HepG2 (cell line): ENCODE data around the gene MT1A. TPM values are rescaled to one million over a fixed set of nuclear protein-coding genes. Genes with fewer than 3 reads are reported as not detected.

ENCODE experiments used
- BORCS8-MEF2B ChIP-seq: sonication (generic); formaldehyde crosslinking; IDR thresholded peaks from 2 replicates; pipeline ENCODE4 v1.8.0; 2022; ENCODE audit warnings: mild to moderate bottlenecking, missing genetic modification reagents
- GATAD2A ChIP-seq: IDR thresholded peaks from 2 replicates; pipeline ENCODE4 v1.6.1; 2016
- HNF4A ChIP-seq: sonication (generic); formaldehyde crosslinking; IDR thresholded peaks from 2 replicates; pipeline ENCODE4 v1.4.0; 2020; ENCODE audit warnings: missing genetic modification reagents
- KLF11 ChIP-seq: IDR thresholded peaks from 2 replicates; pipeline ENCODE4 v1.6.1; 2016; ENCODE audit warnings: missing compliant biosample characterization
- MEF2D ChIP-seq: sonication (generic); formaldehyde crosslinking; IDR thresholded peaks from 2 replicates; pipeline ENCODE4 v1.5.1; 2020; ENCODE audit warnings: mild to moderate bottlenecking, missing genetic modification reagents
- NBN ChIP-seq: fragments of 450-650 bp; conservative IDR thresholded peaks from 2 replicates; pipeline ENCODE4 v1.6.1; 2017
- NR2F1 ChIP-seq, 2 experiments: fragments of 450-650 bp in 1 of 2; formaldehyde crosslinking in 1 of 2; IDR thresholded peaks; 2 replicates each; pipeline versions ENCODE4 v1.5.0 to v1.6.1; 2016 to 2020; ENCODE audit warnings: mild to moderate bottlenecking in 1 of 2, missing compliant biosample characterization in 1 of 2, missing genetic modification reagents in 1 of 2, moderate library complexity in 1 of 2
- NR2F6 ChIP-seq, 2 experiments: IDR thresholded peaks; 2 replicates each; pipeline ENCODE4 v1.6.1; 2016; ENCODE audit warnings: antibody characterized with exemption in 1 of 2, mild to moderate bottlenecking in 1 of 2
- RXRA ChIP-seq: sonication (generic); formaldehyde crosslinking; IDR thresholded peaks from 2 replicates; pipeline ENCODE4 v1.5.1; 2020; ENCODE audit warnings: missing genetic modification reagents
- TEAD3 ChIP-seq: optimal IDR thresholded peaks from 2 replicates; pipeline ENCODE3; 2016; ENCODE audit warnings: borderline replicate concordance
- ZBTB21 ChIP-seq: sonication (generic); formaldehyde crosslinking; IDR thresholded peaks from 2 replicates; pipeline ENCODE4 v1.4.0; 2020; ENCODE audit warnings: missing genetic modification reagents
- ZMAT3 ChIP-seq: sonication (generic); formaldehyde crosslinking; conservative IDR thresholded peaks from 2 replicates; pipeline ENCODE4 v1.7.0; 2021; ENCODE audit warnings: missing genetic modification reagents
- polyA plus RNA-seq, 8 experiments: library from polyadenylated mRNA; depleted of rRNA in 3 of 8; stranded (reverse) in 7 of 8; unstranded in 1 of 8; fragments of >200 nt; fragmentation: Illumina TruSeq in 4 of 8; extraction: Trizol in 4 of 8; gene quantifications; 2 replicates each; pipeline versions ENCODE4 v1.2.1 to v1.2.3, GENCODE V29; 2011 to 2016; ENCODE audit warnings: low read depth in 4 of 8, missing spikeins in 1 of 8, mixed read lengths in 1 of 8; ENCODE audit not compliant: insufficient read depth in 1 of 8
- total RNA-seq, 5 experiments: library from RNA; depleted of rRNA; stranded (reverse); fragments of >200 nt; fragmentation: Illumina TruSeq; extraction: Trizol; gene quantifications; 2 replicates each; pipeline ENCODE4 v1.2.3, GENCODE V29; 2016; ENCODE audit warnings: low read depth in 1 of 5
- TF ChIP-seq, protein P1 (sequence below): sonication (generic); formaldehyde crosslinking; IDR thresholded peaks from 2 replicates; pipeline ENCODE4 v1.5.0; 2020; ENCODE audit warnings: missing genetic modification reagents
- TF ChIP-seq, protein P2 (sequence below): sonication (generic); IDR thresholded peaks from 2 replicates; pipeline ENCODE4 v1.6.1; 2016; ENCODE audit warnings: low read depth, borderline replicate concordance
- TF ChIP-seq, protein P3 (sequence below): sonication (generic); formaldehyde crosslinking; IDR thresholded peaks from 2 replicates; pipeline ENCODE4 v1.5.1; 2020; ENCODE audit warnings: mild to moderate bottlenecking, missing genetic modification reagents, moderate library complexity
- TF ChIP-seq, protein P4 (sequence below): sonication (generic); formaldehyde crosslinking; IDR thresholded peaks from 2 replicates; pipeline ENCODE4 v1.4.0; 2020; ENCODE audit warnings: missing genetic modification reagents
- TF ChIP-seq, protein P5 (sequence below): sonication (generic); formaldehyde crosslinking; IDR thresholded peaks from 2 replicates; pipeline ENCODE4 v1.4.0; 2020; ENCODE audit warnings: missing genetic modification reagents

The MT1A gene
- total and polyA plus RNA-seq, 2 of the 13 experiments (the other 11 are each of a cell fraction or from before 2014, with no cell fraction given) = 8.3 to 10.4 TPM

DNA sequence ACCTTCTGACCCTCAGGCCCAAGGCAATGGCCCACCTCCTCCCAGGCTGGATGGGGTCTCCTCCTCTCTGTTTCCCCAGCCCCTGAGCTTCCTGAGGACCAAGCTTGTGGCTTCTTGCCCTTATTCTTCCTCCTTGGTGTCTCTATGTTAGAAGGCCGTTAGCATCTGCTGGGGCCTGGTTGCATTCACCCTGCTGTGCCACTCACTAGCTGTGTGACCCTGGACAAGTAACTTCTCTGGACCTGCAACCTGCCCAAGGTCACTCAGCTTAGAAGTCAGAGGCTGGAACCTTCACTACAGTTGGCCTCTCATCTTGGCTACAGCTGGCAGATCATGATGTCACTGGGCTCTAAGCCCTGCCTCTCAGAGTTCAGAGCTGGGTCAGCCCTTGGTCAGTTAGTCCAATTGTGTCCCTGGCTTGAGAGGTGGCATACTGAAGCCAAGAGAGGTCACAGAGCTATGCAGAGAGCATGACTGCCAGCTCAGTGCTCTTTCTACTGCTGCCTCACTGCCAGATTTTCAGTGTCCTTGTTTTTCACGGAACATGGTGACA, 27.1 kb upstream of the MT1A start (continued):
- TF ChIP-seq, protein P1, sequence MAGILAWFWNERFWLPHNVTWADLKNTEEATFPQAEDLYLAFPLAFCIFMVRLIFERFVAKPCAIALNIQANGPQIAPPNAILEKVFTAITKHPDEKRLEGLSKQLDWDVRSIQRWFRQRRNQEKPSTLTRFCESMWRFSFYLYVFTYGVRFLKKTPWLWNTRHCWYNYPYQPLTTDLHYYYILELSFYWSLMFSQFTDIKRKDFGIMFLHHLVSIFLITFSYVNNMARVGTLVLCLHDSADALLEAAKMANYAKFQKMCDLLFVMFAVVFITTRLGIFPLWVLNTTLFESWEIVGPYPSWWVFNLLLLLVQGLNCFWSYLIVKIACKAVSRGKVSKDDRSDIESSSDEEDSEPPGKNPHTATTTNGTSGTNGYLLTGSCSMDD = no peak
- TF ChIP-seq, protein P2, sequence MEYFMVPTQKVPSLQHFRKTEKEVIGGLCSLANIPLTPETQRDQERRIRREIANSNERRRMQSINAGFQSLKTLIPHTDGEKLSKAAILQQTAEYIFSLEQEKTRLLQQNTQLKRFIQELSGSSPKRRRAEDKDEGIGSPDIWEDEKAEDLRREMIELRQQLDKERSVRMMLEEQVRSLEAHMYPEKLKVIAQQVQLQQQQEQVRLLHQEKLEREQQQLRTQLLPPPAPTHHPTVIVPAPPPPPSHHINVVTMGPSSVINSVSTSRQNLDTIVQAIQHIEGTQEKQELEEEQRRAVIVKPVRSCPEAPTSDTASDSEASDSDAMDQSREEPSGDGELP = peak; percentile 89
- TF ChIP-seq, protein P3, sequence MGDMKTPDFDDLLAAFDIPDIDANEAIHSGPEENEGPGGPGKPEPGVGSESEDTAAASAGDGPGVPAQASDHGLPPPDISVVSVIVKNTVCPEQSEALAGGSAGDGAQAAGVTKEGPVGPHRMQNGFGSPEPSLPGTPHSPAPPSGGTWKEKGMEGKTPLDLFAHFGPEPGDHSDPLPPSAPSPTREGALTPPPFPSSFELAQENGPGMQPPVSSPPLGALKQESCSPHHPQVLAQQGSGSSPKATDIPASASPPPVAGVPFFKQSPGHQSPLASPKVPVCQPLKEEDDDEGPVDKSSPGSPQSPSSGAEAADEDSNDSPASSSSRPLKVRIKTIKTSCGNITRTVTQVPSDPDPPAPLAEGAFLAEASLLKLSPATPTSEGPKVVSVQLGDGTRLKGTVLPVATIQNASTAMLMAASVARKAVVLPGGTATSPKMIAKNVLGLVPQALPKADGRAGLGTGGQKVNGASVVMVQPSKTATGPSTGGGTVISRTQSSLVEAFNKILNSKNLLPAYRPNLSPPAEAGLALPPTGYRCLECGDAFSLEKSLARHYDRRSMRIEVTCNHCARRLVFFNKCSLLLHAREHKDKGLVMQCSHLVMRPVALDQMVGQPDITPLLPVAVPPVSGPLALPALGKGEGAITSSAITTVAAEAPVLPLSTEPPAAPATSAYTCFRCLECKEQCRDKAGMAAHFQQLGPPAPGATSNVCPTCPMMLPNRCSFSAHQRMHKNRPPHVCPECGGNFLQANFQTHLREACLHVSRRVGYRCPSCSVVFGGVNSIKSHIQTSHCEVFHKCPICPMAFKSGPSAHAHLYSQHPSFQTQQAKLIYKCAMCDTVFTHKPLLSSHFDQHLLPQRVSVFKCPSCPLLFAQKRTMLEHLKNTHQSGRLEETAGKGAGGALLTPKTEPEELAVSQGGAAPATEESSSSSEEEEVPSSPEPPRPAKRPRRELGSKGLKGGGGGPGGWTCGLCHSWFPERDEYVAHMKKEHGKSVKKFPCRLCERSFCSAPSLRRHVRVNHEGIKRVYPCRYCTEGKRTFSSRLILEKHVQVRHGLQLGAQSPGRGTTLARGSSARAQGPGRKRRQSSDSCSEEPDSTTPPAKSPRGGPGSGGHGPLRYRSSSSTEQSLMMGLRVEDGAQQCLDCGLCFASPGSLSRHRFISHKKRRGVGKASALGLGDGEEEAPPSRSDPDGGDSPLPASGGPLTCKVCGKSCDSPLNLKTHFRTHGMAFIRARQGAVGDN (CRISPR knock-in tag) = peak; percentile 0; the same call in 1 of the 2 replicates
- TF ChIP-seq RXRA (CRISPR knock-in tag) = peak; percentile 84
- 0 out of 2 replicates have a peak, but pooled peaks have one; percentile 30 for TF ChIP-seq GATAD2A (CRISPR knock-in tag)
- TF ChIP-seq MEF2D (CRISPR knock-in tag) = 0 out of 2 replicates have a peak, but pooled peaks have one; percentile 22
- 0 out of 2 replicates have a peak, but pooled peaks have one; percentile 10 for TF ChIP-seq HNF4A (CRISPR knock-in tag)
- TF ChIP-seq NR2F1 (CRISPR knock-in tag; IDR thresholded peaks at IDR 0.05) = peak in 1 of 2 experiments; percentile 41; a peak in 1 of 4 replicates
- peak; percentile 51 for TF ChIP-seq TEAD3 (CRISPR knock-in tag)
- TF ChIP-seq NBN = no peak
- no peak; the same call in 1 of the 2 replicates for TF ChIP-seq NR2F6 (IDR thresholded peaks at IDR 0.05)
- TF ChIP-seq NR2F6 (CRISPR knock-in tag; IDR thresholded peaks at IDR 0.05) = peak; percentile 61; the same call in 1 of the 2 replicates
- TF ChIP-seq ZBTB21 (CRISPR knock-in tag) = no peak
- TF ChIP-seq BORCS8-MEF2B (CRISPR knock-in tag) = peak; percentile 60; the same call in 1 of the 2 replicates
- TF ChIP-seq, protein P4, sequence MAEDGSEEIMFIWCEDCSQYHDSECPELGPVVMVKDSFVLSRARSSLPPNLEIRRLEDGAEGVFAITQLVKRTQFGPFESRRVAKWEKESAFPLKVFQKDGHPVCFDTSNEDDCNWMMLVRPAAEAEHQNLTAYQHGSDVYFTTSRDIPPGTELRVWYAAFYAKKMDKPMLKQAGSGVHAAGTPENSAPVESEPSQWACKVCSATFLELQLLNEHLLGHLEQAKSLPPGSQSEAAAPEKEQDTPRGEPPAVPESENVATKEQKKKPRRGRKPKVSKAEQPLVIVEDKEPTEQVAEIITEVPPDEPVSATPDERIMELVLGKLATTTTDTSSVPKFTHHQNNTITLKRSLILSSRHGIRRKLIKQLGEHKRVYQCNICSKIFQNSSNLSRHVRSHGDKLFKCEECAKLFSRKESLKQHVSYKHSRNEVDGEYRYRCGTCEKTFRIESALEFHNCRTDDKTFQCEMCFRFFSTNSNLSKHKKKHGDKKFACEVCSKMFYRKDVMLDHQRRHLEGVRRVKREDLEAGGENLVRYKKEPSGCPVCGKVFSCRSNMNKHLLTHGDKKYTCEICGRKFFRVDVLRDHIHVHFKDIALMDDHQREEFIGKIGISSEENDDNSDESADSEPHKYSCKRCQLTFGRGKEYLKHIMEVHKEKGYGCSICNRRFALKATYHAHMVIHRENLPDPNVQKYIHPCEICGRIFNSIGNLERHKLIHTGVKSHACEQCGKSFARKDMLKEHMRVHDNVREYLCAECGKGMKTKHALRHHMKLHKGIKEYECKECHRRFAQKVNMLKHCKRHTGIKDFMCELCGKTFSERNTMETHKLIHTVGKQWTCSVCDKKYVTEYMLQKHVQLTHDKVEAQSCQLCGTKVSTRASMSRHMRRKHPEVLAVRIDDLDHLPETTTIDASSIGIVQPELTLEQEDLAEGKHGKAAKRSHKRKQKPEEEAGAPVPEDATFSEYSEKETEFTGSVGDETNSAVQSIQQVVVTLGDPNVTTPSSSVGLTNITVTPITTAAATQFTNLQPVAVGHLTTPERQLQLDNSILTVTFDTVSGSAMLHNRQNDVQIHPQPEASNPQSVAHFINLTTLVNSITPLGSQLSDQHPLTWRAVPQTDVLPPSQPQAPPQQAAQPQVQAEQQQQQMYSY = no peak
- no peak for TF ChIP-seq ZMAT3
- TF ChIP-seq KLF11 (CRISPR knock-in tag) = no peak
- TF ChIP-seq, protein P5, sequence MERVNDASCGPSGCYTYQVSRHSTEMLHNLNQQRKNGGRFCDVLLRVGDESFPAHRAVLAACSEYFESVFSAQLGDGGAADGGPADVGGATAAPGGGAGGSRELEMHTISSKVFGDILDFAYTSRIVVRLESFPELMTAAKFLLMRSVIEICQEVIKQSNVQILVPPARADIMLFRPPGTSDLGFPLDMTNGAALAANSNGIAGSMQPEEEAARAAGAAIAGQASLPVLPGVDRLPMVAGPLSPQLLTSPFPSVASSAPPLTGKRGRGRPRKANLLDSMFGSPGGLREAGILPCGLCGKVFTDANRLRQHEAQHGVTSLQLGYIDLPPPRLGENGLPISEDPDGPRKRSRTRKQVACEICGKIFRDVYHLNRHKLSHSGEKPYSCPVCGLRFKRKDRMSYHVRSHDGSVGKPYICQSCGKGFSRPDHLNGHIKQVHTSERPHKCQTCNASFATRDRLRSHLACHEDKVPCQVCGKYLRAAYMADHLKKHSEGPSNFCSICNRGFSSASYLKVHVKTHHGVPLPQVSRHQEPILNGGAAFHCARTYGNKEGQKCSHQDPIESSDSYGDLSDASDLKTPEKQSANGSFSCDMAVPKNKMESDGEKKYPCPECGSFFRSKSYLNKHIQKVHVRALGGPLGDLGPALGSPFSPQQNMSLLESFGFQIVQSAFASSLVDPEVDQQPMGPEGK (CRISPR knock-in tag) = 0 out of 2 replicates have a peak, but pooled peaks have one; percentile 14
